ENCODE data around the gene GPR89A.
A peak's percentile ranks its signal among the peaks of the same experiment; 100 is the strongest.
"Not testable (repeated sequence)": the region's sequence is repeated elsewhere in the genome, so short reads cannot be mapped to it uniquely, and the experiment has no call there.

Gene GPR89A

DNA sequence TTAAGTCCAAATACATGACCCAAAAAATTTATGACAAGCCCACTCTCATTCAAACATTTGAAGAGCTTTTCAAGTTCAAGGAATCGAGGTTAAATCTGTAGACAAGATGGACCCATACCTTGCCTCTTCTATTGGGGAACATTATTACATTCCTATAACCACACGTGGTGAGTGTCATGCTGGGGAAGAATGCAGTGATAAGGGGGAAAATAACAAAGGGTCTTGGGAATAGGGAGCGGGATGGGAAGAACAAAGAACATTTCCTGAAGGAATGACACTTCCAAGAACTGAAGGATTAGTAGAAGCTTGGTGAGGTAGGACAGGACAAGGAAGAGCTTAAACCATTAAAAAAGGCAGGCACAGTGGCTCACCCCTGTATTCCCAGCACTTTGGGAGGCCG lies 80.5 kb downstream of the GPR89A start:
- no peak for DNase-seq

- DNase-seq, result no peak
These were observed 81.1 kb downstream of the GPR89A start for GRCh38 chr1:145688924-145689323.

GRCh38 chr1:145689922-145690321 lies 82.1 kb downstream of the GPR89A start:
- DNase-seq, result no peak

DNA sequence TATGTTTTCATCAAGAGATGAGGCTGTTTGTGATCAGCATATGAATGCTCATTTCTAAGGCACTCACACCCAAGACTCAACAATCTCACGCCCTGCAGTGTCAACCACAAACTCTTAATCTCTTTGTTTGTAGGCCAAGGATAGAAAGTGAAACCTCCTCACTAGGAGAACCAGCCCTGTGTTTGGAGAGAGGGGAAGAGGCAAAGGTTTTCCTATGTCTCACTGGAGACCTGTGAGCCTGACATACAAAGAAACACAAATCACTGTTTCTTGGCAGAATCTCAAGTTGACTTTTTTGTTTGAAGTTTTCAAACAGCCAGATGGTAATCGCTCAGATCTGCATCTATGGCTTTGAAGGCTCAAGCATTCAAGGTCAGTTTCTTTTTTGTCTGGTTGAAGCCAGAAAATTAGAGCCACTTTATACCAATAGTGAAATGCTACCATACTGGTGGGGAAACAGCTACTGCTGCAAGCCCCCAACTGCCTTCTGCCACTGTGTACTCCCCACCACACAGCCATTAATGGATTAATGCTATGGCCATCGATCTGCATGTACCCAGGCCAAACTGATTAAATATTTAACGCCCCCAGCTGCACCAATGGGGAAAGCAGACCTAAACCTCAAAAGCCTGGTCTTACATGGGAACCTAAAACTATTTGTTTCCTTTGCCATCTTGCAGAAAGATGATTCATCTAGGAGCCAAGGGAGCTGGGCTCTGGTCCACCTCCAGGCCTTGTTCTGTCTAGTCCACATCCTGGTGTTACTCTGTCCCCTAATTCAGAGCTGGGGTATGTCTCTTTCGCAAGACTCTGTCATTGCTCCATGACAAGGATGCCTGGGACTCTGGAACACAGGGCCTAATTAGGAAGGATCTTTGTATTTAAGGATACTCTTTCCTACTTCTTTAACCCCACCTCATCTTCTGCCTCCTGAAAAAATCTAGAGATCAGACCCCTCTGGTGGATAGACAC lies 83.1 kb downstream of the GPR89A start:
- peak; percentile 25 for DNase-seq

GRCh38 chr1:145692785-145693443 lies 85.1 kb downstream of the GPR89A start:
- DNase-seq, result no peak

- DNase-seq, result no peak
These were observed 88.2 kb downstream of the GPR89A start for GRCh38 chr1:145695821-145696629.

GRCh38 chr1:145696630-145696960 lies 88.8 kb downstream of the GPR89A start:
- no peak for DNase-seq

DNA sequence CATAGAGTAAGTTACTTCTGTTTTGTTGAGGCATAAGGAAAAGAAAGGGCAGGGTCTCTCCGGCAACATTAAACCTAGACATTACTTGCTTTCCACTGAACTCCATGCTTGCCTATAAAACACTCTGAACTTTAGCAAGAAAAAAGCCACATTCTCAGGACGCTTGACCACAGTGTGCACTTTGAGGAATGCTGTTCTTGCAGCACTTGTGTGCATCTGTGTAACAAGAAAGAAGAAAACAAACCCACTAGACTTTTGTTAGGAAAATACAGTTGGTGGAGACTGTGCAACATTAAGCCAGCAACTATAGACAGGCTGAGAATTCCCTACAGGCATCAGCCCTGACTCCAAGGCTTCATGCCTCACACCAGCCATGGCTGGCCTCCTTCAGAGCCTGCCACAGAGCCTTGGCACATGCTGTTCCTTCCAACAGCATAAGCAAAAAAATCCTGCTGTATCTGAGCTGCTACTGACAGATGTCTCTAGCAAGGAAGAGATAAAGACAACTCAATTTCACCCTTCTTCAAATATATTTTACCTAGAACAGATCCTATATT lies 93.6 kb downstream of the GPR89A start:
- no peak for DNase-seq

DNA sequence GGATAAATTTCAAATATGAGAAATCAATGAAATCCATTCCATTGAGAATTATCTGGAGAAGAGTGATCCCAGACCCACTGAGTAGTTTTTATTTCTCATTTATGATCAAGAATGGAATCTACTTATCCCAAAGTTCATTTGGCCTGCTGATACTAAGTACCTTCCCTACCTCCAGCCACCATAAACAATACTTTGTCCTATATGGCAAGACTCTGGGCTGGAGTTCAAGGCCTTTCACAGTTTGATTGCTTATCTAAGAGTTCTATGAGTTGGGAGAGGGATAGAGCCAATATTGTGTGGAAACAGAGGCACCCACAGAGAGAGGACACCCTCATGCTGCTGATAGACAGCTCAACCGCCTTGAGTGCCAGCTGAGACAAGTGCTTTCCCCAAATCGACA lies 94.3 kb downstream of the GPR89A start:
- no peak for DNase-seq

DNA sequence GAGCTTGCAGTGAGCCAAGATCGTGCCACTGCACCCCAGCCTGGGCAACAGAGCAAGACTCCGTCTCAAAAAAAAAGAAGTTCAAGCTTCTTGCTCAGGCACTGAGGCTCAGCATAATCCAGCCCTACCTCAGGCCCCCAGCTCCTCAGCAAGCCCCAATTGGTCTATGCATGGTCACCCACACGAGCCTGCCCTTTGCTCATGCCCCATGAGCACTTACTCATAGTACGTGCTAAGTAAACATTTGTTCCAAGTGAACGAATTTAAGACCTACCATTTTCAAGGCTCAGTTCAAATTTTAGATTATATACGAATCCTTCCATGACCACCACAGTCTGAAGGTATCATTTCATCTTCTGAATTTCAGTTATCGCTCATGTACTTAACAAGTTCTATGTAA lies 95.0 kb downstream of the GPR89A start:
- no peak for DNase-seq

DNA sequence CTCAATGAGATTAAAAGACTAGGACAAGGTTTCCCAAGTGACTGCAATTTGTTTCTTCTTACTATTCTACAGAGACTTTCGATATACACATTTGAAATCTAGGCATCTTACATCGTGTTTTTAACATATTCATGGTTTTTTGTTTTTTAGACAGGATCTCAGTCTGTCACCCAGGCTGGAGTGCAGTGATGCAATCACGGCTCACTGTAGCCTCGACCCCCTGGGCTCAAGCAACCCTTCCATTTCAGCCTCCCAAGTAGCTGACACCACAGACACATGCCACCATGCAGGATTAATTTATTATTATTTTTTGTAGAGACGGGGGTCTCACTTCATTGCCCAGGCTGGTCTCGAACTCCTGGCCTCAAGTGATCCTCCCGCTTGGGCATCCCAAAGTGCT lies 97.8 kb downstream of the GPR89A start:
- no peak for DNase-seq

DNA sequence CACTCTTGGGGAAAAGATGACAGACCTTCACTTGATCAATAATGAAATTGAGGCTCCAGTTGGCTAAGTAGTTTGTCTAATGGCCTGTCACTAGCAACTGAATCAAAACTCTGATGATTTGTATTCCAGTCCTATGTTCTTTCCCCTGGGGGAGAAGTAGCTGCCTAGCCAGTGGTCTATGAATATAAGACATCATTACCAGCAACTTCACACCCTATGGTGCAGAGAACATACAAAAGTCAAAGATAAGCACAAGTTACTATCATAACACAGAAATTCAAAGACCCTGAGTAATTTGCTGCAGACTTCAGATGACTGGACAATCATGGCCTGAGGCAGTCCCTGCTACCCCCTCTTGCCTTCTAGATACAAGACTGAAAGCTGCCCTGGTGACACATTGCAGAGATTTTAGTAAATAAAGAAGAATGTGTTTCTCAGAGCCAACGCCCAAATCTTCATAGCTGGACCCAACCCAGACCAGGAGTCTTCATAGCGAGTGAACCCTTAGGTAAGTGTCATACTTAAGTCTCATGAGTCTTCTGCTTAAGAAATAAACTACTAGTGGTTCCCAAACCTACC lies 98.4 kb downstream of the GPR89A start:
- DNase-seq, result no peak

DNA sequence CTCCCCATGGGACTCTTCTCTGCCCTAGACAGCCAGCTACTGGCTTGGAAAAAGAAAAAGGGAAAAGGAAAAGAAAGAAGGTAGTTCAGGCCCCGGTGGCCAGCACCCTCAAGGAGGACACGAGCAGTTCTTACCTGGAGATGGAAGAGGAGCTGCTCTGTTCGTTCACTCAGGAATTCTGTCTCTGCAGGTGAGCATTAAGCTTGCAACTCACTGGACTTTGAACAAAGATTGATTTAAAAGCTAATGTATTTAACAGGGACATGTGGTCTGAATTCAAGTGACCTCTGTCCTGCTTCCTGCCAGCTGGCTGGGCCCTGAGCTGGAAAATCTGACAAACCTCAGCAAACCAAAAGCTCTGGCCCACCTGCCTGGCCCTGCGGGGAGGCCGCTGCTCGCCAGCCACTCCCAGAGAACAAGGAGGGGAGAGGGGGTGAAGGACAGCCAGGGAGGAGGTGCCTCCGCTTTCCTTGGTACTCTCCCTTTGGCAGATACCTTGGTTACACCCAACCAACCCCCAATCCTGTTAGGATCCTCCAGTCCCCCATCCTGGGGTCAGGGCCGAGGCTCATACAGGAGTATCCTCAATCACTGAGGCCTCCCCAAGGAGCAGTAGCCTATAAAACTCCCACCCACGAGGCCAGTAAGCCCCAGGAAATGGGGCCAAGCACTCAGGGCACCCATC lies 99.5 kb downstream of the GPR89A start, which contains the start of gene PDZK1:
Gene PDZK1 (minus strand): TSS at position 186 of the 685 bp plus-strand sequence. CDS start 19,347 bp downstream, outside the sequence.
- DNase-seq, result no peak

DNA sequence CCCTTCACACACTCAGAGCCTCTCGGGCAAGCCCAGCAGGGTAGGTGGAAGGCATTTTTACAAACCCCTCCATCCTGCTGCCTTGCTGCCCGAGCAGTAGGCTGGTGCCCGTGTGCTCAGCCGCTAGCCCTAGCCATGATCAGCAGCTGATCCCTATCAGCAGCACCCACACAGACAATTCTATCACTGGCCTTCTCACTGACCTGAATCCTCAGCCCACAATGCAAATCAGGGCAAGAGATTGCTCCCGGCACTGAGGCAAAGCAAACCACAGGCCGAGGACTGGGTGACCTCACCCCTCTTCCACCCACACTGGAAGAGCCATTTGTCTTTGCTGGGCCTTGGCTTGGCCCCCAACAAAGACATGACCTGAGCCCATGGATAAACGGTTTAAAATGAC lies 100.3 kb downstream of the GPR89A start:
- DNase-seq, result no peak

GRCh38 chr1:145710291-145711027 lies 102.7 kb downstream of the GPR89A start:
- DNase-seq, result no peak

GRCh38 chr1:145711213-145711651 lies 103.4 kb downstream of the GPR89A start:
- DNase-seq, result no peak

- no peak for DNase-seq
These were observed 106.8 kb downstream of the GPR89A start for GRCh38 chr1:145714524-145715111.

DNA sequence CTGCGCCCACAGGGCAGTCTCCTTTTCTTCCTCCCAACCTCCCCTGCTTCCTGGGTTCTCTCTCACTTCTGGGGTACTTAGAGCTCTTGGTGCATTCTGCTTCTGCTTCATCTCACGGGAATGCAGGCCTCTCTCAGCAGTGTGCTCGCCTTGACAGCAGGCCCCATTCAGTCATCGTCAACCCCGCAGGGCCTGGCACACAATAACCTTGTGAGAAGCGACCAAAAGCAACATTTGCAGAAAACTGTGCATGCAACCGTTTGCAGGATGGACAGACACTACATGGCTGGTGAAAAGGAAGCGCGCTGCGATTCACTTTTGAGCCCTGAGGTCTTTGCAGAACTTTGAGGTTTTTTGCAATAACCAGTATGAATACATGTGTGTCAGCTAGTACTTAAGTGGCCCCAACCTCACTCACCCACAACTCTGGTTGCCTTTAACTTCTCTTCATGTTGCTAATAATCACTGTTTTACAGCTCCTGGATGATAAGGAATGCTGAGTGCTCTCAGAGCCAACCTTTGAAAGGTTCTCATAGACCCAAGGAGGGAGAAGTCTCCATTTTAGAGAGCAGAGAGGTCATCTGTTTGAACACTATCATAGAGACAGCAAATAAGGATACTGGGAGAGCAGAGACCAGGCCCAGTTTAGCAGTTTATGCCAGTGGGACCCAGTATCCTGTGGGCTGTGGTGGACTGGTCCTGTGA lies 109.0 kb downstream of the GPR89A start:
- DNase-seq, result no peak

GRCh38 chr1:145717833-145718232 lies 110.0 kb downstream of the GPR89A start:
- DNase-seq, result no peak

GRCh38 chr1:145718465-145718864 lies 110.7 kb downstream of the GPR89A start:
- not testable (repeated sequence) for DNase-seq
